ENCODE data around the gene DNASE1L3.
"Not testable (repeated sequence)": the region's sequence is repeated elsewhere in the genome, so short reads cannot be mapped to it uniquely, and the experiment has no call there.

DNASE1L3 gene, protein sequence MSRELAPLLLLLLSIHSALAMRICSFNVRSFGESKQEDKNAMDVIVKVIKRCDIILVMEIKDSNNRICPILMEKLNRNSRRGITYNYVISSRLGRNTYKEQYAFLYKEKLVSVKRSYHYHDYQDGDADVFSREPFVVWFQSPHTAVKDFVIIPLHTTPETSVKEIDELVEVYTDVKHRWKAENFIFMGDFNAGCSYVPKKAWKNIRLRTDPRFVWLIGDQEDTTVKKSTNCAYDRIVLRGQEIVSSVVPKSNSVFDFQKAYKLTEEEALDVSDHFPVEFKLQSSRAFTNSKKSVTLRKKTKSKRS

DNA sequence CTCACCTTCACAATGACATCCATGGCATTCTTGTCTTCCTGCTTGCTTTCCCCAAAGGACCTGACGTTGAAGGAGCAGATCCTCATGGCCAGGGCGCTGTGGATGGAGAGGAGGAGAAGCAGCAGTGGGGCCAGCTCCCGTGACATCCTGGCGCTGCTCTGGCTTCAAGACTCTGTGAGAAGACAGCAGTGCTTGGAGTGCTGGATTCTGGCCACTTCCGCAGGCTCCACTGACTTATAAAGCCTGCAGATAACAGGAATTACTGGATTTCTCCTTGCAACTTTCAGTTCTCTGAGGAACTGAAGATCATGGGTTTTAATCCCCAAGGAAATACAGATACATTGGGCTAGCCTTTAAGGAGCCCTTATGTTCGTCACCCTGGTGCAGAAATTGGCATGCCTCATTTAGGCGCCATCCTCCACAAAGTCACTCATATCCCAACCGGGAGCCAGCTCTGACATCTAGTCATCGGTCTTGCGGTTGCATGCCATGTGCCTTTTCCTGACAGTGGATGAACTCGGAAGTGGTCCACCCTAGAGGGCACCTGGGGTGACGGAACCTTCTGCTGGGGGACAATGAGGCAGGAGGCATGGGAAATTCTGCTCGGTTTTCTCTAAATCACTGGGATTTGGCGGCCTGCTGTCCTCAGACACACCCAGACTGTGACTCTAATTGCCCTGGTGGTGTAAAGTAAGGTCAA lies at the start of gene DNASE1L3:
DNASE1L3 (minus strand) TSS at position 212 of the 700 bp plus-strand sequence; CDS start at position 146, 66 bp downstream.
- no peak for DNase-seq (ENCODE audit: low read depth)

DNA sequence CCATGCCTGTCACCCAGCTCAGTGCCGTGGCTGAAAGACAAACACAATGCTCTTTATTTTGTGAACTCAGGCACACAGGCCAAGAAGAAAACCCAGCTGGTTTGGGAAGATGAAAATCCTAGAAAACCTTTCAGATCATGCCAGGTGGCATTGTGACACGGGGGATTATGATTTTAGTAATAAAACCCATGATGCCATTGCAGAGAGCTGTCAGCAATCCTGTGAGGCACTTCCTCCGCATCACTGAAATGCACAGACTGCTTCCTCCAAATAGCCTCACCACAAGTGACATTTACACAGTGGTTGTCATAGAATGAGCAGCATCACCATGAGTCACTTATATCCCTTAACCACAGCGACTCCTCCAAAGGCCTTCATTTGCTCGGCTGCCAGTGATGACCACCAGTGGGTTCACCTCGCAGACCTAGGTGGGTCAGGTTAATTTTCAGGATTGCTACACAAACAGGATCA lies 49.5 kb upstream of the DNASE1L3 start:
- DNase-seq (ENCODE audit: low read depth): peak; percentile 46

DNA sequence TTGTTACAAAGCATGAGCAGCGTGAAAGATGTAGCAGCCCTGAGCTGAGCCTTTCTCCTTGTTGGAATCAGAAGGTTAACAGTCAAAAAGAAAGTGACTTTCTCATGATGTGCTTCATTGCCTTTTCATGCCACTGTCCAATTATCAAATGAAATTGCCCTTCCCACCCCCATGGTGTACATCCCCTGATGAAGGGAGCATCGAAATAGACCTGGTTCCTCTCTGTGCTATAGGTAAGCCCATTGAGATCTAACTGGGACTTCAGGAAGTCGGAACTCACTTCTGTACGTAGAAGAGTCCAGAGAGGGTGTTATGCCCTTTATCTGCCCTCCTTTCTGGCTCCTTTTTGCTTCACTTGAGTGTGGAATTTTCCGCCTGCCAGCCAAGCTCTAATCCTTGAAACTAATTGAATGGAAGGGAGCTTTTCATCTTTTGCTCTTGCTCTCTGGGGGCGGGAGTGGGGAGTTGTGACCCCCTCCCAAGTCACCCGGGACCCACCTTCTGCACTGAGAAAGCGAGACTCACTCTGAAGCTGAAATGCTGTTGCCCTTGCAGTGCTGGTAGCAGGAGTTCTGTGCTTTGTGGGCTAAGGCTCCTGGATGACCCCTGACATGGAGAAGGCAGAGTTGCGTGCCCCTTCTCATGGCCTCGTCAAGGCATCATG lies 47.8 kb upstream of the DNASE1L3 start:
- DNase-seq (ENCODE audit: low read depth): no peak

DNA sequence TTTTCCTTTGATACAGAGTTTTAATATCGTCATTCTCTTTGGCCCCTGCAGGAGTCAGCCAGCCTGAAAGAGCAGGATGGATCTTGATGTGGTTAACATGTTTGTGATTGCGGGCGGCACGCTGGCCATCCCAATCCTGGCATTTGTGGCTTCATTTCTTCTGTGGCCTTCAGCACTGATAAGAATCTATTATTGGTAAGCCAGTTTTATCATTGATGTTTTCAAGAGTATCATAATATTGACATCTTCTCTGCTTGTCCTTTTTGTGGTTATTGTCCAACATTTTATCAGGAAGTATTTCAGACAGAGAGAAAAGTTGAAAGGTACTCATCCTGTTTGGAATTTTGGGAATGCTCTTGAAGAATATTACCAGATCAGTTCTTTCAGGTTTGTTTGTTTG lies 45.7 kb upstream of the DNASE1L3 start:
- no peak for DNase-seq (ENCODE audit: low read depth)

DNA sequence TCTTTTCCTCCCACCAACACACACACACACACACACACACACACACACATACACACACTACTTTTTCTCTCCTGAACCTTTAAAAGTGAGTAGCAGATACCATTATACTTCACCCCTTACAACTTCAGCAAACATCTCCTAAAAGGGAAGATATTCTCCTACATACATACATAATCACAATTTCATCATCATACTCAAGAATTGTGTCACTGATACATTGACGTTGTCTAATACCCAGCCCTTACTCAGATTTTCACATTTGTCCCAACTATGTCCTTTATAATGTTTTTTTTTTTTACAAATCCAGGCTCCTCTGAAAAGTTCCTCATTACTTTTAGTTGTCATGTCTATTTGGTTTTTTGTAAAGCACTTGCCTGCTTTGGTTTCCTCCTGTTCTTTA lies 45.3 kb upstream of the DNASE1L3 start:
- DNase-seq (ENCODE audit: low read depth): no peak

DNA sequence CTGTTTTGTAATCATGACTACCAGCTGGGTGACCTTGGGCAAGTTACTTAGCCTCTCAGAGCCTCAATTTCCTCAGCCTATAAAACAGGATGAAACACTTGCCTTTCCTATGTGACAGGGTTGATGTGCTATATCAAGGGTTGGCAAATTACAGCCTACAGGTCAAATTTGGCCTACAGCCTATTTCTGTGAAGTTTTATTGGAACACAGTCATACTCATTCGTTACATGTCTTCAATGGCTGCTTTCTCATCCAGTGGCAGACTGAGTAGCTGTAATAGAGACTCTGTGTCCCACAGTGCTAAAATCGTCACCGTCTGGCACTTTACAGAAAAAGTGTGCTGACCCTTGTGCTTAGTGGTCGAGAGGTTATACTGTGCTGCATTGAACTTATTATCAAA lies 43.4 kb upstream of the DNASE1L3 start:
- no peak for DNase-seq (ENCODE audit: low read depth)

DNA sequence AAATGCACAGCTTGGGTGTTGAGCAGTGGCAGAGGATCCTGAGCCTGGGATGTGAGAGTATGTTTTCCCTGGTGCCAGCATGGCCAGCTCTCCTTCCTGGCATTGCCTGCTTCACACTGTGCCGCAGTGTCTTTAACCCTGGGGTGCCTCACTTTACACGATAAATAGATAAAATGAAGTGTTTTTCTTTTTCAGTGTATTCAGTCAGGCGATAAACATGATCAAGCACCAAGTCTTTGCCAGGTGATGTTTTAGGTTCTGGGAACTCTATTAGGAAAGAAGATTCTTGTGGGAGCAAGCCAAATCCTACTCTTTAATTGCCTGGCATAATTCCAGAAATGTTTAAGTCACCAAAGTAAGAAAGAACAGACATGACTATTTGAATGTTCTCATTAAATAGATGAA lies 40.9 kb upstream of the DNASE1L3 start:
- DNase-seq (ENCODE audit: low read depth): peak; percentile 58

DNA sequence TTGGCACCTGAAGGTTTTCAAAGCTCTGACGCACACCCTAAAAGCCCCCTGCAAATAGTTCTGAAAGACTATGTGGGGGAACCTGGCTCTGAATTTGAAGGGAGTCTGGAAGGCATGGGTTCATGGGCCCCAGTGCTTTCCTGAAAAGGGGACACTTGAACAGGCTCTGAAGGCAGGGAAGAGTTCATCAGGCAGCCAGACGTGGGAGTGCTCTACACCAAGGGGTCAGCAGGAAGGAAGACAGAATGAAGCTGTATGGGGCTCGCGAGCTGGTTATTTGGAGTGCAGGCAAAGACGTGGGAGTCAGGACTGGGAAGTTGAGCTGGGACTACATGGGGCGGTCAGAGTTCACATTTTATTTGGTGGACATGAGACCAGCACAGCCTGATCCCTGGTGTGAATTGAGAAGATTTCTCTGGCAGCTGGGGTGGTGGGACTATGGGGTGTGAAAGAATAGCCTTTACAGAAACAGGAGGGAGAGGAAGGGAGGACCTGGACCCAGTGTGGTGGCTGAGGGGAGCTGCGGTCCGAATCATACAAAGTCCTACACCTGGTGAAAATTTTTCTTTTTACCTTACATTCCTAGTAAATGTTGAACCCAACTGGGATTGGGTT lies 39.4 kb upstream of the DNASE1L3 start:
- DNase-seq (ENCODE audit: low read depth): no peak

DNA sequence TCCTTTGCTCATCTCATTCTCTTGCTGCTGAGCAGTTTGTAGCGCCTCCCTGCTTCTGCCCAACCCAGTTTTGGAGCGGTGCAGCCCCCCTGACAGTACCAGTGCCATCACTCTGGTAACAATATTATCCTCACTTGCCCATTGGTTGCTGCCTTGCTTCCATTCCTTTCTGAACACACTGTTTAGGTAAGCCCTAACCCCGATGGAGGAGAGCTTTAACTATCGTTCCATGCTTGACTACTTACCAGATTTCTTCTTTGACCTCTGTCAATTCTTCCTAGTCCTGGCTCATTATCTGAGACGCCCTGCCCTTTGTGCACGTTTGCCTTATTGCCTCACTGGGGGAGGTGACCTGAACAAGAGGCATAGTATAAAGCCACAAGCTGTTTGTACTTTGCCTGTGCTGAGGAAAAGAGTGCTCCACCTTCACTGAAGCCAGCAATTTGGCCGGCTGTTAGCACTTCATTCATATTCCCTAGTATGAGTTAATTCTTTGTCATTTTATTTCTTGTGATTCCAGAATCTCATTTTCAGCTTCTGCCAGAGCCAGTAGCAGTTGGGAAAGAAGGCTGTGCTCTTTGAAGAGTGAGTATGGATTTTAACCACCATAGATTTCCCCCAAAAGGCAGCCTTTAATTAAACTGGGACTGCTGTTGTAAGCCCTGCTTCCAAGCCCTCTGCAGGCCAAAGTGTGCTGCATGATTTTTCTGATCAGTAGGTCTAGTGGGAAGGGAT lies 38.8 kb upstream of the DNASE1L3 start:
- no peak for DNase-seq (ENCODE audit: low read depth)

DNA sequence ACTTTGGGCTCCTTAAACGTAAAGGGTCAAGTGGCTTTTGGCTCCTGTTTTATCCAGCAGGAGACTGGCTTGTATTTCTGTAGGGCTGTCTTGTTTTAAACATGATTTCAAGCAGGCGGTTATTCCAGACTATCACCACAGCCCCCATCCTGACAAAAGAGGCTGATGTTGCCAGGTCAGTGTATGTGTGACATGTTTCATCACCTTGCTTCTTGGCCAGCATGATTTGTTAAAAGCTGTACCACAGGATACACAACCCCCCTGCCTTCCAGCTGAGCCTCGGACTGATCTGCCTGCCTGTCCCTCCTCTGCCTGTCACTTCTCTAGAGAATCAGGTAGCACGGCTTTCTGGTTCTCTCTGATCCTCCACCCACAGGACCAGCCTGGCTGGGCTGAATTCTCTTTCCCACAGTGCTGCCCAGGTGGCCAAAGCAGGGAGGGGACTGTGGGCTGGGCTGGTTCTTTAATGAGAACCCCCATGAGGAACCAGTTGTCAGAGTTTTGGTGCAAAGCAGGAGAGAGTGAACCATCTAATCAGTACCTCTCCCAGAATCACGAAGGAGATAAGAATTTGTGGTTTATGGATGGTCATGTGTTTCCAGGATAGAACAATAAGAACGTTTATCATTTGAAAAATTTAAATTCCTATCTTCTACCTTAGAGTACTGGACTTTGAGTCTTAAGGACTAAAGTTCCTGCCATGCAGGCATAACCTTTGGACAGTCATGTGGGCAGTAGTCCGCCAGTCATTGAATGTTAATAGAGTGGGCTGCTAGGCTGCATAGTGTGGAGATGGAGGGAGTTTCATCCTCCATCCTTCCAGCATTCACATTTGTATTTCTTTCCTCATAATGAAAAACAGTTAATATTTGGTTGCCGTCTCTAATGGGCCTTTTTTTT lies 35.6 kb upstream of the DNASE1L3 start:
- DNase-seq (ENCODE audit: low read depth): no peak

DNA sequence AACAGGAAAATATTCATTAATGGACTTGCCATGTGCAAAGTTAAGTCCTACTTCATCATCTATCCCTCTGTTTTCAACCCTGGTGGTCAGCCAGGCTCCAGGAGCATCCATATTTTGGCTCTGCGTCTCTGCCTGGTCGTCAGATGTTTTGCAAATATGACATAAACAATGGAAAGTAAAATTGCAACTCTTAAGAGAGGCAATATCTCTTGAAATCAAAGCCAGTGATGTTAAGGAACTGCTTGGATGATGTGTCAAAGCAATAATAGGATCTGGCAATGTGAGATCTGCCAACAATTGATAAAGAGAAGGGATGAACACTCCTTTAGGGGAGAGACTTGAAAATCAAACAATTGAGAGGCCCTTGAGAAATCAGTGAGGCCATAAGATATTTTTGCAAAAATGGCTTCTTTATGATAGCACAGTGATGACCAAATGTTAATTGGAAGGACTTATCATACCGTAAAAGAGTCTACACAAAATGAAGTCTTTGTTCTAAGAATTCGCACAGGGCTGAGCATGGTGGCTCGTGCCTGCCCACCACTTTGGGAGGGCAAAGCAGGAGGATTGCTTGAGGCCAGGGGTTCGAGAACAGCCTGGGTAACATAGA lies 33.3 kb upstream of the DNASE1L3 start:
- no peak for DNase-seq (ENCODE audit: low read depth)

DNA sequence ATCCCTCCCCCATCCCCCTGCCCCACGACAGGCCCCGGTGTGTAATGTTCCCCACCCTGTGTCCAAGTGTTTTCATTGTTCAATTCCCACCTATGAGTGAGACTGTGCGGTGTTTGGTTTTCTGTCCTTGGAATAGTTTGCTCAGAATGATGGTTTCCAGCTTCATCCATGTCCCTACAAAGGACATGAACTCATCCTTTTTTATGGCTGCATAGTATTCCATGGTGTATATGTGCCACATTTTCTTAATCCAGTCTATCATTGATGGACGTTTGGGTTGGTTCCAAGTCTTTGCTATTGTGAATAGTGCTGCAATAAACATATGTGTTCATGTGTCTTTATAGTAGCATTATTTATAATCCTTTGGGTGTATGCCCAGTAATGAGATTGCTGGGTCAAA lies 32.1 kb upstream of the DNASE1L3 start:
- not testable (repeated sequence) for DNase-seq (ENCODE audit: low read depth)

DNA sequence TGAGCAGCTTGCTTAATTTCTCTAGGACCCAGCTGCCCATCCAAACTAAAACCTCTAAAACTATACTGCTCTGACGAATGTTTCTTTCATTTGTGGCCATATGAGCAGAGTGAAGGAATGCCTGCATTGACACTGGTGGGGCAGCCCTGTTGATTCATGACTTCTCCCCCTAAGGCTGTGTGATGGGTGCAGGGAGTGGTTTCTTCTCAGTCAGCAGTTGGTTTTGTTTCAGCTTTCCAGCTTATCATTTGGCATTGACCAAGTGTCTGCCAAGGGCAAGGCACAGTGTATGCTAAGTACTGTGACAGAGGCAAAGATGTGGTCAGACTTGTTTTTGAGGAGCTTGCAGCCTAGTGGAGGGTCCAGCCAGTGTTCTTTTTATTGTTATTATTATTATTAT lies 31.6 kb upstream of the DNASE1L3 start:
- no peak for DNase-seq (ENCODE audit: low read depth)

DNA sequence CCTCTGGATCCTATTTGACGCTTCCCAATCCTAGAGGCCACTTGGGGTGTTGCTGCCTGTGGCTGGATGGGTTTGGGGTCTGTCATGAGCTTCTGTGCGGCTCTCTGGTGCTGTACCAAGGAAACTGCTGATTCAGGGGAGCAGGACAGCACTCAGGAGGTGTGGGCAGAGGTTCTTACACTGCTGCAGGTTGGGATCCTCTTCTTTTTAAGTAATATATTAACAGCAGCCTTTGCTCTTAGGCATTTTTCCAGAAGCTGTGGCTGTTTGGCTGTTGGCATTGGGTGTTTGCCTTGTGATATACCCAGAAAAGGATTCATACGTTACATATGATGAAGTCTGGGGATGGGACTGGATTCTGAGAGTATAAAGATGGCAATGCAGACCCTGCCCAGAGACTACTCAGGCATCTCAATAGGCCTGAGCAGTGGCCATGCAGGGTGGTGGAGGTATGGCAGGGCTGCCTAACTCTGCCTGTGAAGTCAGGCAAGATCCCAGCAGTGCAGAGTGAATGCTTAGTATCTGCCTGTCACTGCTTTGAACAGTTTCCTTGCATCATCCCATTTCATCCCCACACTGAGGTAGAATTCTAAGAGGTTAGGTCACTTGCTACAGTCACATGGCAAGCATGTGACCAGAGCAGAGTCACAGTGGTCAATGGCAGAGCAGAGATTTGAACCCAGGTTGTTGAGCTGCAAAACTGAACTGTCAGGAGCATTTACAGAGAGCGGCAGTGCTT lies 30.7 kb upstream of the DNASE1L3 start:
- no peak for DNase-seq (ENCODE audit: low read depth)

DNA sequence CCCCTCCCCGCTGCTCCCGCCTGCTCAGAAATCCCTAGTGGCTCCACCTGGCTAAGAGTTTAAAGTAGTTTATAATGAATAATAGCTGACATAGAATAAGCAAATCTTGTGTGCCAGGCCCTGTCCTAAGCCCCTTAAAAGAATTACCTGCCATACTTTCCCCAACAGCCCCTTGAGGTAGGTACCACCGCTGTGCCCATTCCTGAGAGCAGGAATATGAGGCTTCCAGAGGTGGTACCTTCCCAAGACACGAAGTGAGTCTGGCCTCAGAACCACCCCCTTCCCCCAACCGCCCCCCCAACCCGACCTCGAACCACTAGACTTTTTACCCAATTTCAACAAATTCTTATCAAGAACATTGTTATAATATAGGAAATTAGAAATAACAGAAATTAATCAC lies 28.1 kb upstream of the DNASE1L3 start:
- no peak for DNase-seq (ENCODE audit: low read depth)

DNA sequence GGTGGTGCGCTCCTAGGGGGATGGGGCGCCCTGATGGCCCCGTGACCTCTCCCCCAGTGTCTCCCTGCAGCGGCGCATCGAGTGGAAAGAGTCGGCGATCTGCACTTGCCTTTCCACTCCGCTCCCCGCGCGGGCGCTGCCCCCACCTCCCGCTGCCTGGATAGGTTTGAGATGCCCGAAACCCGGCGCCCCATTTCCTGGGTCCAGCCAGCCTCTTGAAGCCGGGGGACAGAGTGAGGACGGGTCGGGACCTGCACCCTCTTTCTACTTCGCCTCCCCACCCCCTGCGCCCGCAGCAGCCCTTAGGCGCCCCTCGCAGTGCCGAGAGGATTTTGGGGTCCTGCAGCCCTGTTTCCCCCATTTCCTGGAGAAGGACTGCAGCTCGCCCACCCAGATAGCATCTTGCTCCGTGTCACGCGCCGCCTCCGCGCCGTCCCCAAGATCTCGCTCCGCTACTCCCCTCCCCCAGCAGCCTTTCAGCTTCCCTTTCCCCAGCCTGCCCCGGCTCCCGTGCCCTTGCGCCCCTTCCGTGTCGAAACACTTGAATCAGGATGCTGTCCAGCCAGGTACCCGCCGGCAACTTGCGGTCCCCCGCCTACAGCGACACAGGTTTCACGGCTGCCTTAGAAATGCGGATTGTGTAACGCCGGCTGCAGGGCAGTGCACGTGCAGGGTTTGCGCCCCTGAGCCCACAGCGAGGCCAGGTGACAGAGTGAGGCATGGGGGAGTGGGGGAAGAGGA lies 27.3 kb upstream of the DNASE1L3 start:
- no peak for DNase-seq (ENCODE audit: low read depth)

DNA sequence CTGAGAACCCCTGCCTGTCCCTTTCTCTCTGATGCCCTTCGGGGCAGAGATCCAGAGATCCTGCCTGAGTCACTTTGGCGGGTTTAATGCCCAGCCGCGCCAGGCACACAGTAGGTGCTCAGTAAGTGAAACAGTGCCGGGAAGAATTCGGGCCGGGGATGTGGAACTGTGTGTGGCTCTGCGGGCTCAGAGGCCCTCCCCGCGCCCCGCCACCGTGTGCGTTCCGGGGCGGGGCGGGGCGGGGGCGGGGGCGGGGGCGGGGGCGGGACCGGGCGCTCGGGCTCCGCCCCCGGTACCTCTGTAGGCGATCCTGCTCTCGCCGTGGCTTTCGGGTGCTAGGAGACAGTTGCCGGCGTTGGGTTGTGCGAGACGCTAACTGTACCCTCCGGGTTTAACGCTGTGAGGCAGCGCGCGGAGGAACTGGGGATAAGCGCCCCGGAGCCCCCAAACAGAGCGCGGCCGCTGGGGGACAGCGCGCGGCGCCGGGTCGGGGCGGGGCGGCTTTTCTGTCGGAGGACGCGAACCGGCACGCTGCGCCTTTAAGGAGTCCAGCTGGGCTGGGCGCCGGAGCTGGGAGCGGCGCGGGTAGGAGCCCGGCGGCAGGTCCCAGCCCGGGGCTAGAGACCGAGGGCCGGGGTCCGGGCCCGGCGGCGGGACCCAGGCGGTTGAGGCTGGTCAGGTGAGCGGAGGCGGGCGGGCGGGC lies 26.6 kb upstream of the DNASE1L3 start, which contains the start of gene ABHD6:
ABHD6 (plus strand) TSS at position 555 of the 703 bp plus-strand sequence. CDS start 18,795 bp downstream, outside the sequence.
- peak; percentile 47 for DNase-seq (ENCODE audit: low read depth)
